Measurements from ENCODE around the gene CALML3.

CALML3 gene

DNA sequence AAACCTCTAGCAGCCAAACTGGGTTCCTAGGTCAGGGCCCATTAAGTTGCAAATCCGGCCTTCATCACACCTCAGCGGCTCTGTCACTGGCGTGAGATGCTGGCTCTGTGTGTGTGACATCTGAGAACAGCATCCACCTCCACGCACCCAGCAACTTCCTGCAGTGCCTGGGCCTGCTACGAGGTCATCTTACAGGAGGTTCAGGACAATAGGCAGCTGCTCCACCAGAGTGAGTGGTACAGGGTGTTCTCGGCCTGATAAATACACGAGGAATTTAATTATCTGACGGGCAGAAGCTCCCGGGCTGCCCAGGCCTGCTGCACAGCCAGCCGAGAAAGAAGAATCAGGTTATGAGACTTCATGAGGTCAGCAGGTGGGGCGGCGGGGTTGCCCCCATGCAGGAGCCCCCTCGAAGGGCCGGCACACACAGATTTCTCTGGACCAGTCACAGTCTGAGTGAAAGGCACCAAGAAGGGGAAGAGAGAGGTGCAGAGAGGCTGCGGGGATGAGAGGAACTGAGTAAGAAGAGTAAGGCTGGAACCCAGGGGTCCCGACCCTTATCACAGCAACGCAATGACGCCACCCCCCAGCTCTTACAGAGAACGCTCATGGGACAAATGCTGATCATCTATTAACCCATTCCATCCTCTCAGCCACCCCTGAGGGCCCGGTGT is 49.3 kb downstream of the CALML3 start:
- DNase-seq = no peak

DNA sequence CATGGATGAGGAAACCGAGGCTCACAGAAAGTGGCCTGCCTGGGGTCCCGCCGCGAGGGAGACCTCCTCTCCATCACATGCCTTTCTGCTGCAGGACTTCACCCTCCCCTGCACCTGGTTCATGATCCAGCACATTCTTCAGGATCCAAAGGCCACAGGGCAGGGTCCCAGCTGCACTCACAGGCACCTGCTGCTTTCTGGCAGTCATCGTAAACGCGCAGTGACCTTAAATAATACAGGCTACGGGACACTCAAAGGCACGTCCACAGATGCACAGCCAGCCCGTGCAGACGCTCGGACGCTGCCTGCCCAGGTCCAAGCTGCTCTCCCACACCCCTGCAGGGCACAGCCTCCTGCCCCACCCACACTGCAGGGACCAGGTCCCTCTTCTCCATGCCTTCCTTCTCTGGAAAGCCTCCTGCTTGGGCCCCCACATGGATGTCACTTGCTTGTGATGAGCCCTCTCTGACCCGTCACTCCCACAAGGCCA is 49.9 kb downstream of the CALML3 start:
- no peak for DNase-seq

DNA sequence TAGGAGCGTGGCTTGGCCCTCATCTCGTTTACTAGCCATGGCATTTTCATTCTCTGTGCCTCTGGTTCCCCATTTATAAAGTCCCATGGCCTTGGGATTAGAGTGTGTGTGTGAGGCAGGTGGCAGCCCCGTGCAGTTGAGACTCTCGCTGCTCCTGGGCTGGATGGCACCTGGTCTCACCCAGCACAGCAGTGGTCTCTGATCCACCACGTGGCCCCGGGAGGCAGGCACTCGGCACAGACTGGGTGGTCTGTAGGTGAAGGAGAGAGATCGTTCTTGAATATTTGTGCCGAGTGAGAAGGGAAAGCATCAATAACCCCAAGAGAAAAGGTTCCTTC is 50.4 kb downstream of the CALML3 start:
- no peak for DNase-seq

DNA sequence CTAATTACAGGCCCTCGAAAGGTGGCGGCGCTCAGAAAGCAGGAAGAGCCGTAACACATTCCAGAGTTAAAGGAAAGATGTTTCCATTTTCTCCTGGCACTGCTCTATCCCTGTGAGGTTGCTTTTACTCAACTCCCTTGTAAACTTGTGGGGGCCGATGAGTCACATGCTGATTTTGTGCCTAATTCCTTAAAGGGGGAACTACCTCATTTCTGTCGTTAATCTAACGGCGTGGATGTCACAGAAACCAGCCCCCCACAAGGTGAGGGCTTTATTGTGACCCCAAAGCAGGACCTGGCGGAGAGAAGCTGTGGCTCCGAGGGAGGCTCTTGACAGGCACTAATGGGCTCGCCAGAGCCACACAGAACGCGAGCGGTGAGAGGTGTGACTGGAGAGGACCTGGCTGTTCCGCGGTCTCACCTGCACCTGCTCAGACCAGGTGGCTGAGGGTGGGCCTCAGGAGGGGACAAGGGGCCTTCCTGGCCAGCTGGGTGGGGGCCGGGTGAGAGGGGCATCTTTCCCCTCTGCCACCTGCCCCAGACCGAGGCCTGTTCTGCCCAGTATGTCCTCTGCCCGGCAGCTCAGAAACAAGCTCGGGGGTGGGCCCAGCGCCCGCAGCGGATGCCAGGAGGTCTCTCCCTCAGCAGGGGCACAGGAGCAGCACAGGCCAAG is 50.9 kb downstream of the CALML3 start:
- no peak for DNase-seq

DNA sequence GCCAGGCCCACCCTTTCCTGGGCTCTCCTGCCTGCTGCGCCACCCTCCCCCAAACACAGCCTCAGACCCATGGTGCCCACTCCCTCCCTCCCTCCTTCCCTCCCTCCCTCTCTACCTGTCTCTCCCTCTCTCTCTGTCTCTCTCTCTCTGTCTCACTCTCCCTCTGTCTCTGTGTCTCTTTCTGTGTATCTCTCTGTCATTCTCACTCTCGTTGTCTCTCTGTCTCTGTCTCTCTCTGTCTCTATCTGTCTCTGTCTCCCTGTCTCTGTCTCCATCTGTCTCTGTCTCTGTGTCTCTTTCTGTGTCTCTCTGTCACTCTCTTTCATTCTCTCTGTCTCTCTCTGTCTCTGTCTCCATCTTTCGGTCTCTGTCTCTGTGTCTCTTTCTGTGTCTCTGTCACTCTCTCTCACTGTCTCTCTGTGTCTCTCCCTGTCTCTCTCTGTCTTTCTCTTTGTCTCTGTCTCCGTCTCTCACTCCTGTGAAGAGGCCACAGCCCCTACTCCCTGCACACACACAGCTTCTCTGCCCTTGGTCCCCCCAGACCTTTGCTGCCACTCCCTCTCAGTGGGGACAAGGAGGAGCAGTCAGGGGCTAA is 51.5 kb downstream of the CALML3 start:
- no peak for DNase-seq

All from NCI-H1417 treated with DMSO at 0.1 percent for 48 hours (cell line).